Retina (tissue), 1 donor: ENCODE results near the gene OR6B1.

ENCODE experiments used
- DNase-seq: peaks from one replicate; pipeline ENCODE4 v3.0.0-alpha.2; 2016

OR6B1 gene

GRCh38 chr7:144000020-144000419 is at the start of gene OR6B1:
Gene OR6B1 (plus strand): TSS chr7:144000320. CDS start chr7:144003997, 3,677 bp downstream.
- no peak for DNase-seq

GRCh38 chr7:143953421-143953820 is 46.7 kb upstream of the OR6B1 start:
- DNase-seq, result no peak

- DNase-seq, result no peak
Measured at GRCh38 chr7:143954135-143954534, 46.0 kb upstream of the OR6B1 start.

DNA sequence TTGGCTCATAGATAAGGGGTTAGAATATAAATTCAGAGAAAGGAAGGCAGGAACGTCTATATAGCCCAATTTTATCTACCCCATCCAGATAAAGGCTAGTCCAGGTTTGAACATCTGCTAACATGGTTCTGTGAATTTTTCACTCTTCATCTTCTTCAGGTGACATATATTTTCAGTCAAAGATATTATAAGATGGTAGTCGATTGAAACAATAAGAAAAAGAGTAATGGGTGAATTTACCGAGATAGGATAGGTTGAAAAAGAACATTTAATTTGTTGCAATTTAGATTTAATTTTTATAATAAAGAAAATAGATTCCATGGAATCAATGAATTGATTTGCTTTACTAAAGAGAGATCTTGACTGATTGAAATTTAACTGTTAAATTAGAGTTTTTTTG is 45.6 kb upstream of the OR6B1 start, which contains the start of gene OR2F1:
TSS of gene OR2F1 (plus strand) at position 301 of the 400 bp plus-strand sequence. CDS start 5,127 bp downstream, outside the sequence.
- DNase-seq, result no peak

GRCh38 chr7:143958781-143959180 is 41.3 kb upstream of the OR6B1 start:
- DNase-seq, result no peak

DNA sequence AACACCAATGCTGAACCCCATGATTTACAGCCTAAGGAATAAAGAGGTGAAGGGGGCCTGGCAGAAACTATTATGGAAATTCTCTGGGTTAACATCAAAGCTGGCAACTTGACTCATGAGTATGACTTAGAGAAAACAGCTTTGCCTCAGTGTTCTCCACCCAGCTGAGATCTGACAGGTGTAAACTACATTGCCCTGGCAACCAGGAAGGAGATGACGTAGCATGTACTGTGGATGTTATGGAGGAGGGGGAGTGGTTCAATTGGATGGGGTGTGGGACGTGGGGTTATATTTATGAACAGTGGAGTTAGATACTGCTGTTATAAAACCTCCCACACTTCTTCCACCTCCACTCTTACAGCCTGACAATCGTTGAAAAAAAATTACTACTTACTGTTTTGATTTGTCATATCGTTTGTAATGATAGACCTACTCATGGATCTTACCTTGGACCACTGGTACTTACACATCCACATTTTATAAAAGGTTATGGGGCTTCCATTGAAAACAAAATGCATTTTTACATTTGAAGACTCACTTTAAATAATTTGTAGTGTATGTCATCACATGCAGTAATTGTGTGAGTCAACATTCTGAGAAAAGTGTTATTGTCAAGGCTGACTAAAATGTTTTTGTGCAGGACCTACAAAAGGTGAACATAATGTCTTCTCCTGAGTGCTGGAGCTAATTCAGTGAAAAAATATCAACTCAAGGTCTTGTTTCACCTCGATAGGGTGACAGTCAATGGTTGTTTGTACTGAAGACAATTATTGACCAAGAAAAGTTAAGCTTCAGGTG is 39.1 kb upstream of the OR6B1 start:
- DNase-seq, result no peak

- DNase-seq, result no peak
Measured at GRCh38 chr7:143965280-143965679, 34.8 kb upstream of the OR6B1 start.

GRCh38 chr7:143967398-143967797 is 32.7 kb upstream of the OR6B1 start:
- no peak for DNase-seq

GRCh38 chr7:143973870-143974416 is 26.2 kb upstream of the OR6B1 start:
- DNase-seq, result no peak

GRCh38 chr7:143974459-143974858 is 25.7 kb upstream of the OR6B1 start:
- no peak for DNase-seq

GRCh38 chr7:143975617-143976016 is 24.5 kb upstream of the OR6B1 start:
- DNase-seq, result no peak

DNA sequence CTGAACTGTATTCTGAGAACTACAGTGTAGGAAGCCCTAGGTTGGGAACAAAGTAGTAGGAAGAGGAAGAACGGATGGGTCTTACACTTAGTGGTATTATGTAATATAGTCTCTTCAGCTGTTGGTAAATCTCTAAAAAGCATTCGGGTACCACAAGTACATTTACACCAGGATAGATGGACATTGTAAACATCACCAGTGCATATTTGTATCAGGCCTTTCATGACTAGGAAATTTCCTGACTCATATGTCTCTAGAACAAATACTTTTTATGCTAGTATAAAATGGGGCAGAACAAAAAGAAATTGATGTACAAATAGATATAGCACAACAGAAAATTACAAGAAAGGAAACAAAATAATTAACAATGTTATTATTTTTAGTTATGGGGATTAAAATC is 21.5 kb upstream of the OR6B1 start:
- no peak for DNase-seq

DNA sequence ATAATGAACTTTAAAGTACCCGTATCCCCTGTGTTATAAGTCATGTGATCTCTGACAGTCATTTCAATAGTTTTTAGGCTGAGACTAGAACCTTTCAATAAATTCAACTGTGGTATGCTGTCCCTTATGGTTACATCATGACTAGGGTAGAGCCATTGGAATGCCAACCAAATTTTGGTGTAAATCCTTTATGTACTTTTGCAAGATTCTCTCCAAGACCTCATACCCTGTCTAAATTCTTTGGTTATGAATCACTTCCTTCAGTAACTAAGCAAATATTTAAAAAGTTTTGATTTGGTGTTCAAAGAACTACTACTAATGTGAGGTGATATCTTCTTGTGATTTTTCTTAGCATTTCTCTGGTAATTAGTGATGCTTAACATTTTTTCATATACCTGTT is 20.8 kb upstream of the OR6B1 start:
- DNase-seq, result no peak

GRCh38 chr7:143979998-143980397 is 20.1 kb upstream of the OR6B1 start:
- DNase-seq, result no peak

DNA sequence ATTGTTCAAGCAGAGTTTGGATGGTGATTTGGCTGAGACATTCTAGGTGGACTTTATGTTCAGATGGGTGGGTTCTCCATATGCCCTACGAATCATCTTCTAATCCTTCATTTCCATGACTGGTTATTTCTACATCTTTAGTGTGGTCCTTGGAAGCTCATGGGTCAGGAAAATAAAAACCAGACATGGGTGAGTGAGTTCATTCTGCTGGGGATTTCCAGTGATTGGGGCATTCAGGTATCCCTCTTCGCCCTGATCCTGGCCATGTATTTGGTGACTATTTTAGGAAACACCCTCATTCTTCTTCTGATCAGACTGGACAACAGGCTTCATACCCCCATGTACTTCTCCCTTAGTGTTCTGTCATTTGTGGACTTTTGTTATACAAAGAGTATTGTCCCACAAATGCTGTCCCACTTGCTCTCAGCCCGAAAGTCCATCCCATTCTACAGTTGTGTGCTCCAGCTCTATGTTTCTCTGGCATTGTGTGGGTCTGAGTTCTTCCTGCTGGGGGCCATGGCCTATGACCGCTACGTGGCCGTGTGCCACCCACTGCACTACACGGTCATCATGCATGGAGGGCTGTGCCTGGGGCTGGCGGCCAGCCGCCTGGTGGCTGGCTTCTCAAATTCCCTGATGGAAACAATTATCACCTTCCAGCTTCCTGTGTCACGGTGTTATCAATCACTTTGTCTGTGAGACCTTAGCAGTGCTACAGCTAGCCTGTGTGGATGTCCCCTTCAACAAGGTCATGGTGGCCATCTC is 19.2 kb upstream of the OR6B1 start:
- no peak for DNase-seq

DNA sequence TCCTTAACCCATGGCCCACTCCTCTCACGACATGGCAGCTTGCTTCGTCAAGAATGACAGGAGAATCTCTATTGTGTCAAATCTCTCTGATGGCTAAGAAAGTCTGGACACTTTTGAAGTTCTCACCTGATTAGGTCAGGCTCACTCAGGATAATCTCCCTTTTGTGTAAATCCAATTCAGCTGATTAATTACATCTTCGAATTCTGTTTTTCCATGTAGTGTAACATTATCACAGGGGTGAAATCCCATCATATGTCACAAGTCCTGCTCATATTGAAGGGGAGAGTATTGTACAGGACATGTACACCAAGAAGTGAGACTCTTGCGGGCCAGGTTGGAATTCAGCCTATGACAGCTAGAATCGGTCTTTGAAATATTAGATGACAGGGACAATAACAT is 16.2 kb upstream of the OR6B1 start:
- DNase-seq, result no peak

DNA sequence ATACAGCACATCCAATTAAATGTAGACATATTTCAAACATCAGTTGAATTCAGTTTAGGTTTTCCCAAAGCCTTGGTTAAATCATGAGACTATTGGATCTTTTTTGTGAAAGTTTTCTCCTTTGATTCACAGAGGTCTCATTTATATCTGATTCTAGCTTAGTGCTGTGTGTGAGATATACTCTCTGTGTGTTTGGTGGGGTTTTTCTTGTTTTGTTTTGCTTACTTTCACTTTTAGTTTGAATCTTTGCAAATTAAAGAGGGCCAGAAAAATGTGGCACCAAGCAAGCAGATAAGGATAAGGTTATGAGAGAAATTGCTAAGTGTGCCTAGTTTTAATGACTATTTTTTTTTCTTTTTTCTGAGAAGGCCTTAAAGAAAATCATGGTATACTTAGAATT is 12.6 kb upstream of the OR6B1 start:
- no peak for DNase-seq

- no peak for DNase-seq
Measured at GRCh38 chr7:143988976-143989745, 11.0 kb upstream of the OR6B1 start.

- DNase-seq, result no peak
Measured at GRCh38 chr7:143992670-143993069, 7.5 kb upstream of the OR6B1 start.

DNA sequence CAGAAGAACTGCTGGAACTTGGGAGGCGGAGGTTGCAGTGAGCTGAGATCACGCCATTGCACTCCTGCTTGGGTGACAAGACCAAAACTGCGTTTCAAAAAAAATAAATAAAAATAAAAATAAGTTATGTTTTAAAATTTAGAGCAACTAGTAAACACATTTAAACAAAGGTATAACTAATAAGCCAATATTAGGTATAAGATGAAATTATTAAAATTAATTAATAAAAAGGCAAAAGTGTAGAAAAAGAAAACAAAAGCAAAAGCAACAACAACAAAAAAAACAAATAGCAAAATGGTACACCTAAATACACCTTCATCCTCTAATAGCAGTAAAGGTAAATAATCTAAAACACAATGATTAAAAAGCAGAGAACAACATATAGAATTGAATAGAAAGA is 6.2 kb upstream of the OR6B1 start:
- no peak for DNase-seq

- DNase-seq, result no peak
Measured at GRCh38 chr7:144001543-144001942, 1.4 kb downstream of the OR6B1 start.

DNA sequence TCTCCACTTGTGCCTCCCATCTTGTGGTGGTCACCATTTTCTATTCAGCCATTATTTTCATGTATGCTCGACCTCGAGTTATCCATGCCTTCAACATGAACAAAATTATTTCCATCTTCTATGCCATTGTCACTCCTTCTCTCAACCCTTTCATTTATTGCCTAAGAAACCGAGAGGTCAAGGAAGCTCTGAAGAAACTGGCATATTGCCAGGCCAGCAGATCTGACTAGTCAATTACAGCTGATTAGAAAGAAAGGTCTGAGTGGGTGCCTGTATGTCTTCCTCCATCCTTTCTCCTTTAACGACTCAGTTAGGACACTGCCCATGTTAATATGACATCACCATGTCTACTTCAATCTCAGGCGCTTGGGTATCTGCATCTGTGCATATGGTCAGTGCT is 4.6 kb downstream of the OR6B1 start:
- DNase-seq, result no peak

- no peak for DNase-seq
Measured at GRCh38 chr7:144006029-144006691, 6.0 kb downstream of the OR6B1 start.
